SK-N-MC (cell line): ENCODE data around the gene LOXL1.
"Not testable (repeated sequence)": the region's sequence is repeated elsewhere in the genome, so short reads cannot be mapped to it uniquely, and the experiment has no call there.

Source experiments
- DNase-seq: peaks from one replicate; pipeline ENCODE4 v3.0.0-alpha.2; 2011; ENCODE audit warnings: low read depth, low spot score
- H3K27ac ChIP-seq: fragments of 200-600 bp; sonication (generic); 2 replicates; pipeline ENCODE4 v1.5.1; 2016; ENCODE audit warnings: mixed run types
- H3K36me3 ChIP-seq: fragments of 200-600 bp; sonication (generic); 2 replicates; pipeline ENCODE4 v1.6.1; 2017; ENCODE audit warnings: antibody characterized with exemption, low read length, mixed read lengths; ENCODE audit not compliant: insufficient read depth
- H3K4me3 ChIP-seq: fragments of 200-600 bp; sonication (generic); 2 replicates; pipeline ENCODE4 v1.5.1; 2016
- H3K9ac ChIP-seq: fragments of 200-600 bp; sonication (generic); 2 replicates; pipeline ENCODE4 v1.8.0; 2017; ENCODE audit warnings: mixed run types, mixed read lengths; ENCODE audit not compliant: insufficient read length
- H3K9me3 ChIP-seq: fragments of 200-600 bp; sonication (generic); 2 replicates; pipeline ENCODE4 v1.6.1; 2017; ENCODE audit warnings: low read depth, mild to moderate bottlenecking, antibody characterized with exemption, low read length, moderate library complexity, mixed read lengths
- EZH2 ChIP-seq: fragments of 200-600 bp; sonication (generic); IDR thresholded peaks from one replicate; pipeline ENCODE4 v1.6.1; 2017; ENCODE audit warnings: antibody characterized with exemption
- FOXP2 ChIP-seq: optimal IDR thresholded peaks from 2 replicates; pipeline ENCODE3; 2011; ENCODE audit warnings: mild to moderate bottlenecking, moderate library complexity; ENCODE audit not compliant: insufficient read depth; ENCODE audit errors: extremely low read length, control extremely low read depth
- POLR2AphosphoS5 ChIP-seq: IDR thresholded peaks from 2 replicates; pipeline ENCODE4 v1.6.1; 2012; ENCODE audit warnings: mild to moderate bottlenecking, low read depth, low read length, borderline replicate concordance

LOXL1 gene

GRCh38 chr15:73932381-73933191, 6.3 kb downstream of the LOXL1 start:
- TF ChIP-seq EZH2, result no peak
- no peak for TF ChIP-seq POLR2AphosphoS5
- Histone ChIP-seq H3K27ac (no peak overlapping the region), H3K4me3 (no peak overlapping the region), H3K9ac (no peak overlapping the region), H3K36me3 (no peaks in the 10 kb centered on the region), H3K9me3 (no peaks in the 10 kb centered on the region)
- DNase-seq, result no peak

GRCh38 chr15:73934281-73934680, 8.0 kb downstream of the LOXL1 start:
- no peak overlapping the region for H3K4me3 ChIP-seq
- H3K36me3 ChIP-seq, result no peaks in the 10 kb centered on the region
- no peak overlapping the region for H3K27ac ChIP-seq
- no peak for DNase-seq
- no peaks in the 10 kb centered on the region for H3K9me3 ChIP-seq
- TF ChIP-seq EZH2, result no peak
- TF ChIP-seq POLR2AphosphoS5, result no peak
- TF ChIP-seq FOXP2, result no peak
- no peak overlapping the region for H3K9ac ChIP-seq

GRCh38 chr15:73935547-73935946, 9.3 kb downstream of the LOXL1 start:
- no peak for DNase-seq
- Histone ChIP-seq H3K36me3 (no peaks in the 10 kb centered on the region), H3K9ac (no peak overlapping the region), H3K27ac (no peak overlapping the region), H3K4me3 (no peak overlapping the region), H3K9me3 (no peaks in the 10 kb centered on the region)
- TF ChIP-seq EZH2 (no peak), POLR2AphosphoS5 (no peak), FOXP2 (no peak)

GRCh38 chr15:73936181-73936580, 9.9 kb downstream of the LOXL1 start:
- no peak overlapping the region for H3K9ac ChIP-seq
- no peak overlapping the region for H3K27ac ChIP-seq
- no peaks in the 10 kb centered on the region for H3K9me3 ChIP-seq
- DNase-seq, result no peak
- no peak overlapping the region for H3K4me3 ChIP-seq
- TF ChIP-seq FOXP2 (no peak), EZH2 (no peak), POLR2AphosphoS5 (no peak)
- H3K36me3 ChIP-seq, result no peaks in the 10 kb centered on the region

- Histone ChIP-seq H3K36me3 (no peaks in the 10 kb centered on the region), H3K9me3 (no peaks in the 10 kb centered on the region), H3K27ac (no peak overlapping the region), H3K9ac (no peak overlapping the region), H3K4me3 (no peak overlapping the region)
- TF ChIP-seq FOXP2, result no peak
- DNase-seq, result no peak
Observed at GRCh38 chr15:73936588-73937290, 10.5 kb downstream of the LOXL1 start.

GRCh38 chr15:73937296-73937695, 11.0 kb downstream of the LOXL1 start:
- H3K4me3 ChIP-seq, result no peak overlapping the region
- no peak for TF ChIP-seq EZH2
- no peak for TF ChIP-seq FOXP2
- TF ChIP-seq POLR2AphosphoS5, result no peak
- no peak for DNase-seq

GRCh38 chr15:73937726-73938125, 11.5 kb downstream of the LOXL1 start:
- TF ChIP-seq EZH2, result no peak
- TF ChIP-seq POLR2AphosphoS5, result no peak
- TF ChIP-seq FOXP2, result no peak
- no peak overlapping the region for H3K9ac ChIP-seq
- no peak overlapping the region for H3K27ac ChIP-seq
- H3K9me3 ChIP-seq, result no peaks in the 10 kb centered on the region
- no peak for DNase-seq
- no peaks in the 10 kb centered on the region for H3K36me3 ChIP-seq
- H3K4me3 ChIP-seq, result no peak overlapping the region

More at GRCh38 chr15:73937296-73937695, 11.0 kb downstream of the LOXL1 start:
- Histone ChIP-seq H3K9me3 (no peaks in the 10 kb centered on the region), H3K9ac (no peak overlapping the region), H3K36me3 (no peaks in the 10 kb centered on the region), H3K27ac (no peak overlapping the region)

GRCh38 chr15:73938516-73938915, 12.3 kb downstream of the LOXL1 start:
- not testable (repeated sequence) for DNase-seq, H3K36me3 ChIP-seq, H3K4me3 ChIP-seq

GRCh38 chr15:73939138-73939537, 12.9 kb downstream of the LOXL1 start:
- Histone ChIP-seq H3K27ac (no peak overlapping the region), H3K36me3 (no peaks in the 10 kb centered on the region), H3K9me3 (no peaks in the 10 kb centered on the region), H3K4me3 (no peak overlapping the region), H3K9ac (no peak overlapping the region)
- no peak for TF ChIP-seq POLR2AphosphoS5
- TF ChIP-seq FOXP2, result no peak
- TF ChIP-seq EZH2, result no peak
- DNase-seq, result no peak

More at GRCh38 chr15:73938516-73938915, 12.3 kb downstream of the LOXL1 start:
- H3K9me3 ChIP-seq, H3K27ac ChIP-seq, H3K9ac ChIP-seq: not testable (repeated sequence)
